Kidney (tissue), 14 donors: ENCODE measurements around the gene RIMS1. TPM values are rescaled to one million over a fixed set of nuclear protein-coding genes. Genes with fewer than 3 reads are reported as not detected.

Experiments
- DNase-seq, 5 donors: peaks; one replicate each; pipeline ENCODE4 v3.0.0-alpha.2; 2013 to 2020
- FAIRE-seq: peaks from 2 replicates; lab custom pipeline; 2012; peaks lifted over from hg19 to GRCh38; lab: Jason Lieb, UNC
- H3K27ac ChIP-seq, 2 donors: one replicate each; pipeline ENCODE4 v1.7.0; 2013; ENCODE audit warnings: low read depth in 2 of 2, low read length in 2 of 2, inconsistent platforms in 1 of 2
- H3K27me3 ChIP-seq: one replicate; pipeline ENCODE4 v1.7.1; 2013; ENCODE audit warnings: low read length, inconsistent platforms; ENCODE audit not compliant: control insufficient read depth, insufficient read depth
- H3K36me3 ChIP-seq, 3 donors: one replicate each; pipeline versions ENCODE4 v1.7.0 to v1.7.1; 2013; ENCODE audit warnings: low read length in 3 of 3, control low read depth in 1 of 3, inconsistent platforms in 1 of 3; ENCODE audit not compliant: insufficient read depth in 3 of 3, control insufficient read depth in 2 of 3
- H3K4me1 ChIP-seq, 3 donors: one replicate each; pipeline versions ENCODE4 v1.7.0 to v1.7.1; 2013; ENCODE audit warnings: low read length in 3 of 3, inconsistent platforms in 1 of 3, low read depth in 1 of 3; ENCODE audit not compliant: control insufficient read depth in 2 of 3, insufficient read depth in 2 of 3
- H3K4me3 ChIP-seq, 3 donors: one replicate each; pipeline versions ENCODE4 v1.7.0 to v1.8.1; 2013; ENCODE audit warnings: low read length in 3 of 3, control low read depth in 1 of 3, inconsistent platforms in 1 of 3
- H3K9ac ChIP-seq, 3 donors: one replicate each; pipeline versions ENCODE4 v1.7.0 to v1.7.1; 2013; ENCODE audit warnings: low read length in 3 of 3, control low read depth in 1 of 3, inconsistent platforms in 1 of 3
- H3K9me3 ChIP-seq, 3 donors: one replicate each; pipeline versions ENCODE4 v1.7.0 to v1.7.1; 2013; ENCODE audit warnings: low read length in 3 of 3, control low read depth in 1 of 3, inconsistent platforms in 1 of 3; ENCODE audit not compliant: control insufficient read depth in 2 of 3, insufficient read depth in 1 of 3
- CTCF ChIP-seq: IDR thresholded peaks from 3 replicates; pipeline ENCODE4 v1.5.1; 2012; ENCODE audit warnings: mild to moderate bottlenecking, moderate library complexity, borderline replicate concordance; ENCODE audit not compliant: insufficient read depth; ENCODE audit errors: extremely low read depth
- intact Hi-C: fragments of 100-400 bp; cut with DNase I; formaldehyde crosslinking; loops from one replicate; pipeline ENCODE4 v1.11.1; 2022
- polyA plus RNA-seq: library from polyadenylated mRNA; stranded (reverse); fragments of 350-450 nt; fragmentation: Illumina TruSeq; extraction: RNeasy Lipid Tissue Mini Kit (QIAGEN cat#74804); gene quantifications from one replicate; pipeline ENCODE4 v1.2.3, GENCODE V29; 2014; ENCODE audit warnings: low read depth, low replicate concordance; ENCODE audit not compliant: insufficient read depth
- total RNA-seq: library from RNA; stranded (reverse); fragmentation: NEBNext Ultra II Directional; extraction: Animal tissue kit (Norgen Biotek cat#: 25700); gene quantifications from one replicate; pipeline ENCODE4 v1.2.1, GENCODE V29; 2021
- donor health status: control.
- donor health status: control.
- donor health status: control.
- donor health status: control.
- donor health status: control.
- donor health status: DM: yes; HTN: yes; CAD: no.
- donor health status: Normal renal cell carcinoma (clear cell type).

Gene RIMS1
- total and polyA plus RNA-seq, 2 donors from 2014 or later: 4.5 TPM; not detected in 1

GRCh38 chr6:72037006-72037405, 150.7 kb downstream of the RIMS1 start:
- Histone ChIP-seq H3K9ac (no peak overlapping the region), H3K27me3 (no peaks in the 10 kb centered on the region), H3K4me1 (no peaks in the 10 kb centered on the region), H3K4me3 (no peak overlapping the region), H3K27ac (no peak overlapping the region), H3K36me3 (no peaks in the 10 kb centered on the region), H3K9me3 (no peaks in the 10 kb centered on the region)
- TF ChIP-seq CTCF: no peak
- FAIRE-seq: no peak
- peak in 1 of 5 donors; percentile 25 for DNase-seq
- intact Hi-C loops: no loop called here

- Histone ChIP-seq H3K27me3 (no peaks in the 10 kb centered on the region), H3K4me3 (no peak overlapping the region), H3K27ac (no peak overlapping the region), H3K4me1 (no peaks in the 10 kb centered on the region), H3K9me3 (no peaks in the 10 kb centered on the region), H3K36me3 (no peaks in the 10 kb centered on the region), H3K9ac (no peak overlapping the region)
- intact Hi-C loops: no loop called here
- TF ChIP-seq CTCF: no peak
- peak in 1 of 5 donors; percentile 34 for DNase-seq
- FAIRE-seq: no peak
These were observed 153.8 kb downstream of the RIMS1 start for GRCh38 chr6:72040111-72040510.

GRCh38 chr6:72042088-72042487, 155.7 kb downstream of the RIMS1 start:
- no peaks in the 10 kb centered on the region for H3K9me3 ChIP-seq
- FAIRE-seq (no peak), DNase-seq (peak in 1 of 5 donors; percentile 14)
- H3K4me1 ChIP-seq: no peaks in the 10 kb centered on the region
- H3K27ac ChIP-seq: no peak overlapping the region
- H3K9ac ChIP-seq: no peak overlapping the region
- no peaks in the 10 kb centered on the region for H3K27me3 ChIP-seq
- TF ChIP-seq CTCF: no peak
- intact Hi-C loops: no loop called here
- no peaks in the 10 kb centered on the region for H3K36me3 ChIP-seq
- no peak overlapping the region for H3K4me3 ChIP-seq

GRCh38 chr6:72048080-72048479, 161.7 kb downstream of the RIMS1 start:
- Histone ChIP-seq H3K9ac (no peak overlapping the region), H3K4me1 (no peaks in the 10 kb centered on the region), H3K4me3 (no peak overlapping the region), H3K27me3 (no peaks in the 10 kb centered on the region), H3K36me3 (no peaks in the 10 kb centered on the region), H3K9me3 (no peaks in the 10 kb centered on the region), H3K27ac (no peak overlapping the region)
- intact Hi-C loops: no loop called here
- no peak for TF ChIP-seq CTCF
- FAIRE-seq (no peak), DNase-seq (no peak)
